ENCODE results near the gene DMBX1. TPM values are rescaled to one million over a fixed set of nuclear protein-coding genes. Genes with fewer than 3 reads are reported as not detected.

Gene DMBX1
- total RNA-seq, 1 donor from 2014 or later, result not detected

GRCh38 chr1:46478721-46479485 is 10.7 kb upstream of the DMBX1 start:
- TF ChIP-seq CTCF (IDR thresholded peaks at IDR 0.05), result no peak
- Mint-ChIP-seq H3K27ac (no peak overlapping the region), H3K4me3 (no peak overlapping the region), H3K27me3 (peaks cover 26% of the 10 kb centered on the region), H3K4me1 (peaks cover 32% of the 10 kb centered on the region), H3K36me3 (ENCODE audit: low read depth) (no peaks in the 10 kb centered on the region), H3K9me3 (no peaks in the 10 kb centered on the region)
- CTCF ChIA-PET, result no interaction called here
- ATAC-seq (ENCODE audit: low read depth), result no peak
- POLR2A ChIA-PET, result no interaction called here
- DNase-seq, result no peak
- intact Hi-C loops (cut with micrococcal nuclease), result no loop called here

- ATAC-seq (ENCODE audit: low read depth), result no peak
- H3K27me3 Mint-ChIP-seq, result peaks cover 36% of the 10 kb centered on the region
- no peak overlapping the region for H3K4me3 Mint-ChIP-seq
- intact Hi-C loops (cut with micrococcal nuclease), result no loop called here
- TF ChIP-seq CTCF (IDR thresholded peaks at IDR 0.05), result no peak
- POLR2A ChIA-PET, result no interaction called here
- no peak for DNase-seq
- peaks cover 27% of the 10 kb centered on the region for H3K4me1 Mint-ChIP-seq
- CTCF ChIA-PET, result interaction anchor here (1.1 kb wide), 1 partner anchor 48 kb away, joined by 3 read pairs; no protein-coding TSS in a partner anchor
- no peaks in the 10 kb centered on the region for H3K36me3 Mint-ChIP-seq (ENCODE audit: low read depth)
- no peaks in the 10 kb centered on the region for H3K9me3 Mint-ChIP-seq
- no peak overlapping the region for H3K27ac Mint-ChIP-seq
These were observed 9.8 kb upstream of the DMBX1 start for GRCh38 chr1:46479744-46480350.

GRCh38 chr1:46480959-46481646 is 8.5 kb upstream of the DMBX1 start:
- Mint-ChIP-seq H3K36me3 (ENCODE audit: low read depth) (no peaks in the 10 kb centered on the region), H3K27me3 (peaks cover 42% of the 10 kb centered on the region), H3K4me3 (no peak overlapping the region), H3K9me3 (no peaks in the 10 kb centered on the region), H3K4me1 (peaks cover 15% of the 10 kb centered on the region), H3K27ac (no peak overlapping the region)
- ATAC-seq (ENCODE audit: low read depth) (no peak), DNase-seq (no peak)
- intact Hi-C loops (cut with micrococcal nuclease), result no loop called here
- ChIA-PET CTCF (no interaction called here), POLR2A (no interaction called here)
- TF ChIP-seq CTCF (IDR thresholded peaks at IDR 0.05), result no peak

GRCh38 chr1:46481961-46482360 is 7.7 kb upstream of the DMBX1 start:
- TF ChIP-seq CTCF (IDR thresholded peaks at IDR 0.05), result no peak
- intact Hi-C loops (cut with micrococcal nuclease), result no loop called here
- Mint-ChIP-seq H3K9me3 (no peaks in the 10 kb centered on the region), H3K4me3 (no peak overlapping the region), H3K4me1 (peaks cover 7% of the 10 kb centered on the region), H3K27ac (no peak overlapping the region), H3K36me3 (ENCODE audit: low read depth) (no peaks in the 10 kb centered on the region), H3K27me3 (peaks cover 51% of the 10 kb centered on the region)
- no peak for ATAC-seq (ENCODE audit: low read depth)
- no peak for DNase-seq
- CTCF ChIA-PET, result no interaction called here
- POLR2A ChIA-PET, result no interaction called here

- TF ChIP-seq CTCF (IDR thresholded peaks at IDR 0.05), result no peak
- Mint-ChIP-seq H3K4me3 (no peak overlapping the region), H3K27me3 (peaks cover 63% of the 10 kb centered on the region), H3K36me3 (ENCODE audit: low read depth) (no peaks in the 10 kb centered on the region), H3K27ac (no peak overlapping the region), H3K9me3 (no peaks in the 10 kb centered on the region), H3K4me1 (peaks cover 2% of the 10 kb centered on the region)
- ATAC-seq (ENCODE audit: low read depth) (no peak), DNase-seq (no peak)
- intact Hi-C loops (cut with micrococcal nuclease), result no loop called here
- ChIA-PET POLR2A (no interaction called here), CTCF (no interaction called here)
These were observed 6.0 kb upstream of the DMBX1 start for GRCh38 chr1:46483589-46483988.

Data from activated B cell treated with CpG ODN at 0.5 μM for 24 hours (primary cell).